ENCODE measurements around the gene IL23R.
"Not testable (repeated sequence)": the region's sequence is repeated elsewhere in the genome, so short reads cannot be mapped to it uniquely, and the experiment has no call there.

IL23R gene

GRCh38 chr1:67138813-67139499, 27.3 kb upstream of the IL23R start:
- H4K20me1 ChIP-seq (ENCODE audit: insufficient read depth, low read length): no peaks in the 10 kb centered on the region
- no peak for TF ChIP-seq CTCF (IDR thresholded peaks at IDR 0.05; ENCODE audit: low read length)
- TF ChIP-seq EZH2 (IDR thresholded peaks at IDR 0.05; ENCODE audit: borderline replicate concordance, low read length): no peak
- no peaks in the 10 kb centered on the region for H3K27me3 ChIP-seq (ENCODE audit: insufficient read depth, low read length)
- H3K79me2 ChIP-seq (ENCODE audit: insufficient read depth, low read length): no peaks in the 10 kb centered on the region
- no peak overlapping the region for H3K9ac ChIP-seq (ENCODE audit: low read length)
- no peaks in the 10 kb centered on the region for H3K36me3 ChIP-seq (ENCODE audit: insufficient read depth, low read length)
- H3K27ac ChIP-seq (ENCODE audit: low read depth, low read length, poor library complexity, severe bottlenecking): no peak overlapping the region
- no peaks in the 10 kb centered on the region for H3K4me1 ChIP-seq (ENCODE audit: insufficient read depth, low read length, severe bottlenecking)
- no peak overlapping the region for H3K4me3 ChIP-seq (ENCODE audit: low read depth, low read length, poor library complexity, severe bottlenecking)
- H3K9me3 ChIP-seq (ENCODE audit: low read length): no peaks in the 10 kb centered on the region
- no peak overlapping the region for H2AFZ ChIP-seq (ENCODE audit: low read length)
- H3F3A ChIP-seq (ENCODE audit: insufficient read depth, low read length): no peaks in the 10 kb centered on the region
- H3K4me2 ChIP-seq (ENCODE audit: low read length): no peak overlapping the region
- no peaks in the 10 kb centered on the region for H3K9me2 ChIP-seq (ENCODE audit: low read depth, low read length)

GRCh38 chr1:67140460-67140859, 25.8 kb upstream of the IL23R start:
- no peaks in the 10 kb centered on the region for H3F3A ChIP-seq (ENCODE audit: insufficient read depth, low read length)
- no peak overlapping the region for H3K4me2 ChIP-seq (ENCODE audit: low read length)
- no peaks in the 10 kb centered on the region for H3K9me2 ChIP-seq (ENCODE audit: low read depth, low read length)
- no peaks in the 10 kb centered on the region for H4K20me1 ChIP-seq (ENCODE audit: insufficient read depth, low read length)
- H3K4me3 ChIP-seq (ENCODE audit: low read depth, low read length, poor library complexity, severe bottlenecking): no peak overlapping the region
- H3K27ac ChIP-seq (ENCODE audit: low read depth, low read length, poor library complexity, severe bottlenecking): no peak overlapping the region
- H2AFZ ChIP-seq (ENCODE audit: low read length): no peak overlapping the region
- H3K9me3 ChIP-seq (ENCODE audit: low read length): no peaks in the 10 kb centered on the region
- no peak for TF ChIP-seq CTCF (IDR thresholded peaks at IDR 0.05; ENCODE audit: low read length)
- no peak for TF ChIP-seq EZH2 (IDR thresholded peaks at IDR 0.05; ENCODE audit: borderline replicate concordance, low read length)
- no peak overlapping the region for H3K9ac ChIP-seq (ENCODE audit: low read length)
- no peaks in the 10 kb centered on the region for H3K4me1 ChIP-seq (ENCODE audit: insufficient read depth, low read length, severe bottlenecking)
- H3K36me3 ChIP-seq (ENCODE audit: insufficient read depth, low read length): no peaks in the 10 kb centered on the region
- no peaks in the 10 kb centered on the region for H3K79me2 ChIP-seq (ENCODE audit: insufficient read depth, low read length)
- no peaks in the 10 kb centered on the region for H3K27me3 ChIP-seq (ENCODE audit: insufficient read depth, low read length)

- H3K27me3 ChIP-seq (ENCODE audit: insufficient read depth, low read length); H3K9me2 ChIP-seq (ENCODE audit: low read depth, low read length); H3K79me2 ChIP-seq (ENCODE audit: insufficient read depth, low read length); H3K36me3 ChIP-seq (ENCODE audit: insufficient read depth, low read length); H3F3A ChIP-seq (ENCODE audit: insufficient read depth, low read length); H3K9me3 ChIP-seq (ENCODE audit: low read length); H3K4me3 ChIP-seq (ENCODE audit: low read depth, low read length, poor library complexity, severe bottlenecking); H3K4me2 ChIP-seq (ENCODE audit: low read length); H4K20me1 ChIP-seq (ENCODE audit: insufficient read depth, low read length); H3K9ac ChIP-seq (ENCODE audit: low read length); H3K4me1 ChIP-seq (ENCODE audit: insufficient read depth, low read length, severe bottlenecking); H2AFZ ChIP-seq (ENCODE audit: low read length); H3K27ac ChIP-seq (ENCODE audit: low read depth, low read length, poor library complexity, severe bottlenecking): not testable (repeated sequence)
Measured at GRCh38 chr1:67141832-67142231, 24.4 kb upstream of the IL23R start.

GRCh38 chr1:67142931-67143330, 23.3 kb upstream of the IL23R start:
- TF ChIP-seq EZH2 (IDR thresholded peaks at IDR 0.05; ENCODE audit: borderline replicate concordance, low read length) (no peak), CTCF (IDR thresholded peaks at IDR 0.05; ENCODE audit: low read length) (no peak)
- H3K27me3 ChIP-seq (ENCODE audit: insufficient read depth, low read length): no peaks in the 10 kb centered on the region
- H3K4me3 ChIP-seq (ENCODE audit: low read depth, low read length, poor library complexity, severe bottlenecking): no peak overlapping the region
- H2AFZ ChIP-seq (ENCODE audit: low read length): no peak overlapping the region
- no peaks in the 10 kb centered on the region for H3K9me3 ChIP-seq (ENCODE audit: low read length)
- no peaks in the 10 kb centered on the region for H3K9me2 ChIP-seq (ENCODE audit: low read depth, low read length)
- no peaks in the 10 kb centered on the region for H3K36me3 ChIP-seq (ENCODE audit: insufficient read depth, low read length)
- no peaks in the 10 kb centered on the region for H3K4me1 ChIP-seq (ENCODE audit: insufficient read depth, low read length, severe bottlenecking)
- no peak overlapping the region for H3K27ac ChIP-seq (ENCODE audit: low read depth, low read length, poor library complexity, severe bottlenecking)
- no peaks in the 10 kb centered on the region; the same call in 1 of the 2 replicates for H3F3A ChIP-seq (ENCODE audit: insufficient read depth, low read length)
- H4K20me1 ChIP-seq (ENCODE audit: insufficient read depth, low read length): no peaks in the 10 kb centered on the region
- H3K79me2 ChIP-seq (ENCODE audit: insufficient read depth, low read length): no peaks in the 10 kb centered on the region
- H3K4me2 ChIP-seq (ENCODE audit: low read length): no peak overlapping the region
- H3K9ac ChIP-seq (ENCODE audit: low read length): no peak overlapping the region
